ENCODE measurements around the gene AKT3. TPM values are rescaled to one million over a fixed set of nuclear protein-coding genes. Genes with fewer than 3 reads are reported as not detected.
"Not testable (repeated sequence)": the region's sequence is repeated elsewhere in the genome, so short reads cannot be mapped to it uniquely, and the experiment has no call there.

AKT3 gene
- 20.6 and 26.7 TPM in 2 replicates for total RNA-seq (2014; rRNA removed; shearing (Covaris generic))

GRCh38 chr1:243850202-243850451 is at the start of gene AKT3:
Gene AKT3 (minus strand): TSS chr1:243850243. CDS start chr1:243843170, 7,073 bp downstream.
- DNase-seq (ENCODE audit: low read depth) = peak; percentile 86

DNA sequence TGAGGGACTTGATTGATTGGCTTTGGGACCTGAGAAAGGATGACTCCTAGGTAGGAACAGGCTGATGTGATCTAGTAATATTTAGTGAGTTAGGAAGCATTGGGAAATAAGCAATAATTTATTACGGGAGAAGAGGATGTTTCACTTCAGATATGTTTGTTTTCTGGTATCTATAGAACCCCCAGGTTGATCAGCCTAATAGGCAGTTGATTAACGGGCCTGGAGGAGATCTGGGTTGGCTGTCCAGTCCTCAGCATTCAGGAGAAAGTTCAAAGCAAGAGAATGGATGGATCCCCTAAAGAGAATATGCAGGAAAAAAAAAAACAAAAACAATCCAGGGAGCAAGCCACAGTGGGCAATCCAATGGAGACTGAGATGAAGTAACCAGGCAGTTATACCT is 48.2 kb upstream of the AKT3 start:
- DNase-seq (ENCODE audit: low read depth) = no peak

DNA sequence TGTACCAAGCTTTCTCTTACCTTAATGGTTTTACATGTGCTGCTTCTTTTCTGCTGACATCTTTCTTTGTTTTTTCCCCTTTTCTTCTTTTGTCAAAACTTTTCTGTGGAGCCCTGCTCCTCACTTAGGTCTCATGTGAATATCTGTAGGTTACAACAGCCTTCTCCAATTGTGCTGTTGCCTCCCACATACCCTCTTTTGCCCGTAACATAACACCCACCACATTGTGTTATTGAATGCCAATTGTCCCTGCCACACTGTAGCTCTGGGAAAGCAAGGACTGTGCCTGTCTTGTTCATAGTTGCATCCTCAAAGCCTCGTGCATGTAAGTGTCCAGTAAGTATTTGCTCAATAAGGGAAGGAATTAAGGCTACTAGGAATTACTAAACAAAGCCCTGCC is 46.3 kb upstream of the AKT3 start:
- no peak for DNase-seq (ENCODE audit: low read depth)

DNA sequence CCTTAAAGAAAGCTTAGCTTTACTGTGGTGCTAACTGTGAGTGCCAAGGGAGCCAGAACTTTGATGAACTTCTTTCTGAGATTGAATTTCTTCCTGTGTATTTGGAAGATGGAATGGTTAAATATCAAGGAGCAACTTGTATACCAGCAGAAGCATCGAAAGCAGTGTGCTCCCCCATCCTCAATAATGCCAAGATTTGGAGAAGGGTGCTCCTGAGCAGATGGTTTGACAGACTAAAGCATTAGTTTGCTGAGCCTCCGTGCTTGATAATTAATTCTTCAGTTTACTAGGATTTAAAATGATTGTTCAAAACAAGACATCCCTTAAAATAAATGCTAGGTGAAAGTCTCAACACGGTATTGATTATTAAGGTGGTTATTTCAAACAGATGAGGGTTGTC is 42.4 kb upstream of the AKT3 start:
- DNase-seq (ENCODE audit: low read depth) = no peak

DNA sequence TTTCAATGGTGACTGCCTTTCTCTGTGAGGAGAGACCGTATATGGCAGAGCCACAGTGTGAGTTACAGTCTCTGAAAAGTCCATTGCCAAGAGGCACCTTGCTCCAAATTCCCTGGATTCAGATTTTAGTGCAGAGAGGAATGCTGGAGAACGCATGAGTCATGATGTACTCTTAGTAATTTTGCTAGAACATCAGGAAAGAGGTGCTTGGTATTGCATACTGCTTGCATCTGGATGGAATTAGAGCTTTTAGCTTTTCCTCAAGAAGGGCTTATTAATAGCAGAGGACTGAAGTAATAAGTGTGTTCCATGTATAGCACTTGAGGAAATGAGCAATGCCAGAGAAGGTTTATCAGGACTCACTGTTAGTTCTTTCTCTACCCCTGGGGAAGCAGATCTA is 40.5 kb upstream of the AKT3 start:
- DNase-seq (ENCODE audit: low read depth) = peak; percentile 74

DNA sequence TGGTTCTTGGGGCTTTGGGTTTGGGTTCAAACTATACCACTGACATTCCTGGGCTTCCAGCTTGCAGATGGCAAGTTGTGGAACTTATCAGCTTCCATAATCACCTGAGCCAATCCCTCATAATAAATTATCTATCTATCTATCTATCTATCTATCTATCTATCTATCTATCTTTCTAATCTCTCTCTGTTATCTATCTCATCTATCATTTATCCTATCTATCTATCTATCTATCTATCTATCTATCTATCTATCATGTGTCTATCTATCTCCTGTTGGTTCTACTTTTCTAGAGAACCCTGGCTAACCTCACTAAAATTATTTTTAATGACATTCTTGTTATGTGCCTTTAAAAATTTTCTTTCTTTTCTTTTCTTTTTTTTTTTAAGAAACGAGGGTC is 35.8 kb upstream of the AKT3 start:
- DNase-seq (ENCODE audit: low read depth) = no peak

DNA sequence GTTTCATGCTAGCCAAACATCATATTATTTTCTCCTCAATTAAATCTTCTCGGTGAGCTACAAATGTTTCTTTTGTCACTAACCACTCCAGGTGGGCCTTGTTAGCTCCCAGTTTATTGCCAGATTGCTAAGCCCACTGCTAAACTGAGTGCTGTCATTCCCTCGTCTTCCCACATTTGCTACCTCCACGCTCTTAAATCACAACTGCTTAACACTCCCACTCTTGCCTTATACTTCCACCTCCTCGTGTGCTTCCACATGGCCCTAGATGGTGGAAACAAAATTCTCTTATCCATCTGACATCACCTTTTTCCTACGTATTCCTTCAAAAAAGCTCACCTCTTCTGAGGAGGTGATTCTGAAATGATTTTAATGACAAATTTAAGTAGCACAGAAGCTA is 34.6 kb upstream of the AKT3 start:
- no peak for DNase-seq (ENCODE audit: low read depth)

DNA sequence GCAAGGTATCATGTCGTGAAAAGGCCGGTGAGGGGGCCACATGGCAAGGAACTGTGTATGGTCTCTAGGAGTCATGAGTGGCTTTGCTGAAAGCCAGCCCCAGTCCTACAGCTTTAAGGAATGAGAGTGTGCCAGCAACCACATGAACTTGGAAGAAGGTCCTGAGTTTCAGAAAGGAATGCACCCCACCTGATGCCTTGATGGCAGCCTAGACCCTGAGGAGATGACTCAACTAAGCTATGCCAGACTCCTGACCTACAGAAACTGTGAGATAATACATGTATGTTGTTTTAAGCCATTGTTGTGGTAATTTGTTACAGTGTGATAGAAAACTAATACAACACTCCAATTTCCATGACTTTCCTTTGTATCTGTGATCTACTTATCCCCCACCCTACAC is 33.5 kb upstream of the AKT3 start:
- DNase-seq (ENCODE audit: low read depth) = peak; percentile 76

GRCh38 chr1:243882276-243882675 is 32.2 kb upstream of the AKT3 start:
- DNase-seq (ENCODE audit: low read depth) = peak; percentile 67

DNA sequence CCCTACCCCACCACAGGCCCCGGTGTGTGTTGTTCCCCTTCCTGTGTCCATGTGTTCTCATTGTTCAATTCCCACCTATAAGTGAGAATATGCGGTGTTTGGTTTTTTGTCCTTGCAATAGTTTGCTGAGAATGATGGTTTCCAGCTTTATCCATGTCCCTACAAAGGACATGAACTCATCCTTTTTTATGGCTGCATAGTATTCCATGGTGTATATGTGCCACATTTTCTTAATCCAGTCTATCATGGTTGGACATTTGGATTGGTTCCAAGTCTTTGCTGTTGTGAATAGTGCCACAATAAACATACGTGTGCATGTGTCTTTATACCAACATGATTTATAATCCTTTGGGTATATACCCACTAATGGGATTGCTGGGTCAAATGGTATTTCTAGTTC is 27.0 kb upstream of the AKT3 start:
- DNase-seq (ENCODE audit: low read depth) = not testable (repeated sequence)

GRCh38 chr1:243855616-243856318 is 5.7 kb upstream of the AKT3 start:
- DNase-seq (ENCODE audit: low read depth) = no peak

GRCh38 chr1:243851765-243852164 is 1.7 kb upstream of the AKT3 start:
- DNase-seq (ENCODE audit: low read depth) = no peak

DNA sequence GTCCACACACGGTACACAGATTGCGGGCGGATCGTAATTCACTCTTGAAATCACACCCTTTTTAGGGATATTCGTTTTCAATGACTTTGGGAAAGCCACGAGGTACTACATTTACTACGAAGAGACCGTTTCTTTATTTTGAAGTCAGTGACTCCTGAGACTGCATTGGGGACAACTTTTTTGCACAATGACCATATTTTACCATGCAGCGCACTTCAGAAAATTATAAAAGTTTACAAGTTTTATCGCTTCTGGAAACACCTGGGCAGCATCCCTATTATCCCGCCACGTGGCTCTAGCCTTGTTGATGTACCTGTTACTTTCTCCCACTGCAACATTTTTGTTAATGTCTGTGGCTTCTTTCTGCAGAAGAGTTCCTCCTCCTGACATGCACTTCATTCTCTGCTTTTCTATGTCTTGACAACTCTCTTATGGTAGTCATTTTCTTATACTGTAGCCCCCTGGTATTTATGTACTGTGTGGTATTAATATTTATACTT is 1.3 kb upstream of the AKT3 start:
- DNase-seq (ENCODE audit: low read depth) = no peak

GRCh38 chr1:243850452-243851256 is 611 bp upstream of the AKT3 start:
- peak; percentile 73 for DNase-seq (ENCODE audit: low read depth)

- no peak for DNase-seq (ENCODE audit: low read depth)
These were observed 432 bp downstream of the AKT3 start for GRCh38 chr1:243849421-243850201.

- DNase-seq (ENCODE audit: low read depth) = peak; percentile 70
These were observed 1.1 kb downstream of the AKT3 start for GRCh38 chr1:243848858-243849420.

DNA sequence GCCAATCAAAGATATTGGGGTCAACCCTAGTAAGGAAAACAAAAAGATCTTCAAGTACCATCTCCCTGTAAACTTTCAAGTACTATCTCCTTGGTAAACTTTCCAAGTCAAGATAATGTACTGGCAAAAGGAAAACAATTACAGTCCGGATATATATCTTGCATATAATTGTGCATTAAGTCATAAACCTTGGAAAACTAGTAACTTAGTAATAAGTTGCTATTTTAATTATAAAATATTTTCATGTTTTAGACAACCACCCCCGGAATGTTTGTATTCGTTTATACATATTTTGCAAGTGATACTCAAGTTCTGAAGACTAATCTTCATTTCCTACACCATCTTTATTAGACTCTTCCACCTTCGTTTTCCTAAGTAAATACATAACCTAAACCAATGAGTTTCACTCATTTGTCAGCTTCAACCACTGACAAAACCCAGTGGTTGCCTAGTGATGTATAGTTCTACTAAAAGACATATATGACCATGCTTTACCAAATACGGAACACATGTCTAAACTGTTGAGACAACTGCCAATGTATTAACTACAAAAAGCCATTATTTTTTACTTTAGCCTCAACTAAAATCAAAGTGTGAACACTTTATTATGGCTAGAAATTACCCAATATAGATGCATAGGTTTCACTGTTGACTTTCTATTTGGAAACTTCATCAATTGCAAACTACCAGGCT is 1.7 kb downstream of the AKT3 start:
- no peak for DNase-seq (ENCODE audit: low read depth)

GRCh38 chr1:243846761-243847160 is 3.3 kb downstream of the AKT3 start:
- no peak for DNase-seq (ENCODE audit: low read depth)

DNA sequence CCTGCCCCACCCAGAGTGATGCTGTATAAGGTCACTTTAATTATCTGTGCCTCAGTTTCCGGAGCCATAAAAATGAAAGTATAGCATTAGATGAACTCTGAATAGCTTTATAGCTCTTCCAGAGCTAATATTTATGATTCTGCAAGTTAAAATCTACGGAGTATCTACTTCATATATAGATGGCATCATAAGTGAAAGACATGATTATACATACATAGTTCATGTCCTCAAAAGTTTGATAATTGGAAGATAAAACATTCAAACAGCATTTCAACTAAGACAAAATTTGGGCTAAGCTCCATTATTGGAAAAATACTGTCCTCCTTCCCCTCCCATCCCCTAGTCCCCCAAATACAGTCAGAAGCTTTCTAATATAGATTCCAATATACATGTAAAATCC is 4.2 kb downstream of the AKT3 start:
- no peak for DNase-seq (ENCODE audit: low read depth)

DNA sequence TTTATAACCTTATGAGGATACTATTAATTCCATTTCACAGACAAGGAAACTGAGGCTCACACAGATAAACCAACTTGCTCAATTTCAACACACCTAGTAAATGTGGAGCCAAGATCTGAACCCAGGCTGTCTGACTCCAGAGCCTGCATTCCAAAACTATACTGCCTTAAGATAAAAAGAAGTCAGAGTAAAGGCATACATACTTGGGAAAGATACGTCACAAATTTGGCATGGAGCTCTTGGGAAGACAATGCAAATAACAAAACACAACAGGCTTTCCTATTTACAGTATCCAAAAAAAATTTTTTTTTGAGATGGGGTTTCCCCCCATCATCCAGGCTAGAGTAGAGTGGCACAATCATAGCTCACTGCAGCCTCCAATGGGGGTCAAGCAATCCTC is 5.9 kb downstream of the AKT3 start:
- DNase-seq (ENCODE audit: low read depth) = no peak

DNA sequence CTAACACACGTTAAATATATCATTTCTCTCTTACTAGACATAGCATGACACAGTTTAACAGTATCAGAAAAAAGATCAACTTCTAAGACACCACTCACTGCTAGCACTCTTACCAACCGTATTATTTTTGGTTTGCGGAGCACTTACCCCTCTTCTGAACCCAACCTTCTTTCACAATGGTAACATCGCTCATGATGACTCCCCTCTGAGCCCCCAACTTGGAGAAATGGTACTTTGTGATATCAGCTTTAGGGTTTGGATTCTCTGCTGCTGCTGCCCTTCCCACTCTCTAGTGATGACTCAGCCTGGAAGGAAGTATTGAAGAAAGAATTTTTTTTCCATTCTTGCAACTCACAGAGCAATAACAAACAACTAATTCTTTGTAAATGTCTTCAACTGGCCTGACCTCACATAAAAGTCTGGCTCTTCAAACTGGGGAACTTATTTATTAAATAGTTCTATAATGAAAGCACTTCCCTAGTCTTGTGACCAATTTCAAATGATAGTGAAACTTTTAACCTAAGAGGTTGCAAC is 7.0 kb downstream of the AKT3 start:
- peak; percentile 65 for DNase-seq (ENCODE audit: low read depth)

Measured in RPMI7951 (cell line).